Ovary (tissue), 9 donors: ENCODE data around the gene CEND1. TPM values are rescaled to one million over a fixed set of nuclear protein-coding genes. Genes with fewer than 3 reads are reported as not detected.
"Not testable (repeated sequence)": the region's sequence is repeated elsewhere in the genome, so short reads cannot be mapped to it uniquely, and the experiment has no call there.

Experiments used
- DNase-seq, 5 donors: peaks; one replicate each; pipeline ENCODE4 v3.0.0-alpha.2; 2019 to 2020
- H3K27ac ChIP-seq, 2 donors: fragments of 200-600 bp; one replicate each; pipeline versions ENCODE4 v1.5.1 to v1.8.0; 2019 to 2022
- H3K27me3 ChIP-seq: fragments of 200-600 bp; one replicate; pipeline ENCODE4 v1.8.0; 2022
- H3K36me3 ChIP-seq: fragments of 200-600 bp; sonication (generic); one replicate; pipeline ENCODE4 v1.5.1; 2019
- H3K4me1 ChIP-seq: one replicate; pipeline ENCODE4 v1.8.1; 2013; ENCODE audit warnings: mild to moderate bottlenecking, moderate library complexity; ENCODE audit not compliant: insufficient read depth
- H3K4me3 ChIP-seq: fragments of 200-600 bp; sonication (generic); one replicate; pipeline ENCODE4 v1.5.1; 2017
- H3K9me3 ChIP-seq, 2 donors: fragments of 200-600 bp in 1 of 2; sonication (generic) in 1 of 2; one replicate each; pipeline versions ENCODE4 v1.5.1 to v1.8.1; 2013 to 2019; ENCODE audit warnings: mild to moderate bottlenecking in 1 of 2, moderate library complexity in 1 of 2
- EP300 ChIP-seq: sonication (generic); formaldehyde crosslinking; IDR thresholded peaks from one replicate; pipeline ENCODE4 v1.6.1; 2017; ENCODE audit warnings: antibody characterized with exemption
- POLR2A ChIP-seq: fragments of 450-650 bp; IDR thresholded peaks from one replicate; pipeline ENCODE4 v1.6.1; 2017; ENCODE audit warnings: antibody characterized with exemption, mild to moderate bottlenecking, moderate library complexity
- WGBS, 3 donors: extraction: QIAGEN DNeasy Blood & Tissue Kit in 1 of 3; methylation state at CpG; one replicate each; pipeline versions ENCODE4 v1.1.5 to v1.1.7; 2013 to 2017; 5-methylcytosine and 5-hydroxymethylcytosine counted together
- intact Hi-C, 4 donors: fragments of 100-400 bp; cut with DNase I; formaldehyde crosslinking; loops; one replicate each; pipeline versions ENCODE4 v1.11.0 to v1.15.1; 2022 to 2023
- polyA plus RNA-seq, 2 donors: library from polyadenylated mRNA; stranded (reverse); fragments of 200-250 nt in 1 of 2; fragments of 350-450 nt in 1 of 2; fragmentation: Illumina TruSeq in 1 of 2; extraction: RNeasy Lipid Tissue Mini Kit (QIAGEN cat#74804) in 1 of 2; gene quantifications; one replicate each; pipeline ENCODE4 v1.2.3, GENCODE V29; 2013 to 2014
- total RNA-seq, 7 donors: library from RNA; depleted of rRNA in 2 of 7; stranded (reverse); fragments of >200 nt in 2 of 7; fragmentation: NEBNext Ultra II Directional in 3 of 7; extraction: Animal tissue kit (Norgen Biotek cat#: 25700) in 3 of 7; gene quantifications; one replicate each; pipeline versions ENCODE4 v1.1.0 to v1.2.4, GENCODE V29; 2016 to 2023
- TF ChIP-seq, protein P1 (sequence below), 3 donors: fragments of 450-650 bp in 2 of 3; fragments of 200-600 bp in 1 of 3; IDR thresholded peaks; one replicate each; pipeline versions ENCODE4 v1.5.1 to v1.8.0; 2016 to 2022; ENCODE audit warnings: antibody characterized with exemption in 3 of 3, mild to moderate bottlenecking in 1 of 3
- donor health status: DM: no; HTN: no; CAD: no; lungs with moderate emphysema.
- donor health status: DM: no; HTN: no; CAD: no.
- donor health status: Bipolar disorder and iron deficiency.
- donor health status: DM: yes; HTN: yes; CAD: no.
- donor health status: DM: no; HTN: no; CAD: no.
- donor health status: DM: yes; HTN: yes; CAD: no.

The CEND1 gene
- total and polyA plus RNA-seq, 9 donors: 0.07 to 0.15 TPM; not detected in 7

DNA sequence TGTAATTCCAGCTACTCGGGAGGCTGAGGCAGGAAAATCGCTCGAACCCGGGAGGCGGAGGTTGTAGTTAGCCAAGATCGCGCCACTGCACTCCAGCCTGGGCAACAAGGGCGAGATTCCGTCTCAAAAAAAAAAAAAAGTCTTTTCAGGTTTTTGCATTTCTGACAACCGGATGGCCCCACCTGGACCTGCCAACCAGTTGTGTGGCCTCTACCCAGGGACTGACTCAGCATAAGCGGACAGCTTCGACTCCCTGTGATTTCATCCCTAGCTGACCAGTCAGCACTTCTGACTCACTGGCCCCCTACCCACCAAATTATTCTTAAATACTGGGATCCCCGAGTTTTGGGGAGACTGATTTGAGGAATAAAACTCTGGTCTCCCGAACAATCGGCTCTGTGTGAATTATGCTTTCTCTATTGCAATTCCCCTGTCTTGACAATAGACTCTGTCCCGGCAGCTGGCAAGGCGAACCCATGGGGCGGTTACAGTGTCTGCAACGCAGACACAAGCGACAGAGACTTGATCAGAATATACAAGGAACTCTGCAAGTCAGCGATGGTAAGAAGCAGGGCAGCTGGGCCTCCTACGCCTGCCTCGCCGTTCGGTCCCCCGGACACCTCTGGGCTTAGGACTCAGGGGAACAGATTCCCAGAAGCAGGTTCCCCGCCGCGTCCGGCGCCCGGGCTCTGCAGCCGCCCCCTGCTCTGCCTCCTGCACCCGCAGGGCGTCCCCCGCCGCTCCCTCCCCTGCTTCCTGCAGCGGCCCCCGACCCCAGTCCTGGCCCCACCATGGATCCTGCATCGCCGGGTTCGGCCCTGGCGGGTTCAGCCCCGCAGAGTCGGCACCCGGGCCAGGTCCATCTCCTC is 43.4 kb downstream of the CEND1 start:
- intact Hi-C loops: no loop called here
- Histone ChIP-seq H3K36me3 (no peaks in the 10 kb centered on the region), H3K27me3 (no peaks in the 10 kb centered on the region), H3K9me3 (no peaks in the 10 kb centered on the region), H3K4me1 (peaks cover 14% of the 10 kb centered on the region), H3K27ac (peak overlapping the region in 1 of 2 donors; percentile 81), H3K4me3 (peak overlapping the region; percentile 100)
- 25 to 69% (median 26%) methylated on average over 16 to 46 of the region's 46 CpGs for WGBS, 3 donors
- DNase-seq: peak in 1 of 5 donors; percentile 29
- TF ChIP-seq, protein P1, sequence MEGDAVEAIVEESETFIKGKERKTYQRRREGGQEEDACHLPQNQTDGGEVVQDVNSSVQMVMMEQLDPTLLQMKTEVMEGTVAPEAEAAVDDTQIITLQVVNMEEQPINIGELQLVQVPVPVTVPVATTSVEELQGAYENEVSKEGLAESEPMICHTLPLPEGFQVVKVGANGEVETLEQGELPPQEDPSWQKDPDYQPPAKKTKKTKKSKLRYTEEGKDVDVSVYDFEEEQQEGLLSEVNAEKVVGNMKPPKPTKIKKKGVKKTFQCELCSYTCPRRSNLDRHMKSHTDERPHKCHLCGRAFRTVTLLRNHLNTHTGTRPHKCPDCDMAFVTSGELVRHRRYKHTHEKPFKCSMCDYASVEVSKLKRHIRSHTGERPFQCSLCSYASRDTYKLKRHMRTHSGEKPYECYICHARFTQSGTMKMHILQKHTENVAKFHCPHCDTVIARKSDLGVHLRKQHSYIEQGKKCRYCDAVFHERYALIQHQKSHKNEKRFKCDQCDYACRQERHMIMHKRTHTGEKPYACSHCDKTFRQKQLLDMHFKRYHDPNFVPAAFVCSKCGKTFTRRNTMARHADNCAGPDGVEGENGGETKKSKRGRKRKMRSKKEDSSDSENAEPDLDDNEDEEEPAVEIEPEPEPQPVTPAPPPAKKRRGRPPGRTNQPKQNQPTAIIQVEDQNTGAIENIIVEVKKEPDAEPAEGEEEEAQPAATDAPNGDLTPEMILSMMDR (IDR thresholded peaks at IDR 0.05): peak in 1 of 3 donors; percentile 12
- TF ChIP-seq POLR2A: no peak
- TF ChIP-seq EP300: no peak

DNA sequence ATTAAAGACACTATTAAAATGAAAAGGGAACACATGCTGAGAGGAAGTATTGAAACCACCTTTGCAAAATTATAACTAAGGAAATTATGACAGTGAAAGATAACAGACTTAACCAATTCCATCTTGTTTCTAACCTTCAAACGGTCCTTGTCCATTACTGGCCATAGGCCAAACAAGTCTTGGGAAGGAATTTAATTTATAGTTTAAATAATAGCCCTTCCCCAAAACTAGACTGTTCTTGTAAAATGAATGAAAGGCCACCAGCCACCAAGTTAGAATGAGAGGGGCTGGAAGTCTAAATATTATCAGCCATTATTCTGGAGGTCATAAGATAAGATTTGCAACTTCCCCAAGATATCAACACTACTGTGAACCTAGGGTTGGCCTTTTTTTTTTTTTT is 44.5 kb downstream of the CEND1 start:
- peaks cover 14% of the 10 kb centered on the region for H3K4me1 ChIP-seq
- DNase-seq: no peak
- no peak overlapping the region for H3K4me3 ChIP-seq
- no peaks in the 10 kb centered on the region for H3K9me3 ChIP-seq
- H3K27me3 ChIP-seq: no peaks in the 10 kb centered on the region
- H3K36me3 ChIP-seq: no peaks in the 10 kb centered on the region
- intact Hi-C loops: no loop called here
- TF ChIP-seq, protein P1 (IDR thresholded peaks at IDR 0.05): no peak
- TF ChIP-seq POLR2A: no peak
- TF ChIP-seq EP300: no peak
- H3K27ac ChIP-seq: no peak overlapping the region
- 12 to 19% (median 15%) methylated on average over 1 of the region's 1 CpG for WGBS, 3 donors

DNA sequence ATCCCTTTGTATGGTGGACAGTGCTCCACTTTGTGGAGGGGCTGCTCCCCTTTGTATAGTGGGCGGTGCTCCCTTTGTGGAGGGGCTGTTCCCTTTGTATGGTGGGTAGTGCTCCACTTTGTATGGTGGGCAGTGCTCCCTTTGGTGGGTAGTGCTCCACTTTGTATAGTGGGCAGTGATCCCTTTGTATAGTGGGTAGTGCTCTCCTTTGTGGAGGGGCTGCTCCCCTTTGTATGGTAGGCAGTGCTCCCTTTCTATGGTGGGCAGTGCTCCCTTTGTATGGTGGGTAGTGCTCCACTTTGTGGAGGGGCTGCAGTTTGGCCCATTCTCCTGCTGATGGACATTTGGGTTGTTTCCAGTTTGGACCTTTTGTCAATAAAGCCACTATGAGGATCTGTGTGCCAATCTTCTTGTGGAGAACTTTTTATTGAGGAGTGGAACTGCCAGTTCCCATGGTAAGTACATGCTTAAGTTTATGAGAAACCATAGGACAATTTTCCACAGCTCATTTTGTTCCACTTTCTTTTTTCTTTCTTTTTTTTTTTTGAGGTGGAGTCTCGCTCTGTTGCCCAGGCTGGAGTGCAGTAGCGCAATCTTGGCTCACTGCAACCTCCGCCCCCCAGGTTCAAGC is 47.2 kb downstream of the CEND1 start:
- H3K9me3 ChIP-seq: no peaks in the 10 kb centered on the region
- intact Hi-C loops: no loop called here
- DNase-seq: no peak
- no peaks in the 10 kb centered on the region for H3K27me3 ChIP-seq
- H3K36me3 ChIP-seq: no peaks in the 10 kb centered on the region
- no peak for TF ChIP-seq EP300
- 90 to 97% (median 92%) methylated on average over 4 of the region's 4 CpGs for WGBS, 3 donors
- H3K4me1 ChIP-seq: peaks cover 7% of the 10 kb centered on the region
- H3K4me3 ChIP-seq: no peak overlapping the region
- no peak overlapping the region for H3K27ac ChIP-seq

DNA sequence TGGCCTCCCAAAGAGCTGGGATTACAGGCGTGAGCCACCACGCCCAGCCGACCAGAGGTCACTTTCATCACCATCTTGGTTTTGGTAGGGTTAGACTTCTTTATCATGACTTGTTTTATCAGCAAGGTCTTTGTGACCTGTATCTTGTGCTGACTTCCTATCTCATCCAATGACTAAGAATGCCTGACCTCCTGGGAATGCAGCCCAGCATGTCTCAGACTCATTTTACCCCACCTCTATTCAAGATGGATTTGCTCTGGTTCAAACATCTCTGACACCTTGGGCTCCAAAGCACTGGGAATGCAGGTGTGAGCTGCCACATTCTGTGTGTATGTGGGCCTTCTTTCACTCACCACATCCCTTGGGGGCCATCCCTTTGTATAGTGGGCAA is 47.7 kb downstream of the CEND1 start:
- TF ChIP-seq, protein P1 (IDR thresholded peaks at IDR 0.05): no peak
- TF ChIP-seq EP300 (no peak), POLR2A (no peak)
- Histone ChIP-seq H3K4me1 (peaks cover 7% of the 10 kb centered on the region), H3K4me3 (no peak overlapping the region), H3K27ac (no peak overlapping the region), H3K36me3 (no peaks in the 10 kb centered on the region), H3K9me3 (no peaks in the 10 kb centered on the region), H3K27me3 (no peaks in the 10 kb centered on the region)
- 71 to 85% (median 81%) methylated on average over 3 of the region's 3 CpGs for WGBS, 3 donors
- intact Hi-C loops: no loop called here
- no peak for DNase-seq

DNA sequence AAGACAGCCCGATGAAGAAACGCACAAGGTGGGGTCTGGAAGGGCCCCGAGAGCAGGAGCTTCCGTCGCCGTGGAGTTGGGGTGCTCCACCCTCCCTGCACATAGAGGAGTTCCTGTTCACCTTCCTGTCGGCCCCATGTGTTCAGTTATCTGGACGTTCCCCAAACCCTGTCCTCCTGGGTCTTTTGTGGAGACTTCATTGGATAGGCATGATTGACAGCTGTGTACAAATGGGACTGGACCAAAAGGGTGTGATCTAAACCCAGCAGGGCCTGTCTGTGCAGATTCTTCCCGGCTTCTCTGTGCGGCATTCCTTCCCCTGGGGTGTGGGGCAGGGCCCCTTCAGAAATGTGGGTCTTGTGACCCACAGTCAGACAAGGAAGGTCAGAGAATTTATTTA is 52.0 kb downstream of the CEND1 start:
- H3K4me3 ChIP-seq, H3K4me1 ChIP-seq, H3K27ac ChIP-seq, DNase-seq, H3K9me3 ChIP-seq, H3K36me3 ChIP-seq, H3K27me3 ChIP-seq, intact Hi-C loops: not testable (repeated sequence)
- 62 to 63% (median 63%) methylated on average over 10 of the region's 10 CpGs for WGBS, 3 donors
